Ramos (cell line): Measurements from ENCODE around the gene ALG13.
"Not testable (repeated sequence)": the region's sequence is repeated elsewhere in the genome, so short reads cannot be mapped to it uniquely, and the experiment has no call there.

Experiments
- in situ Hi-C: fragments of 300-500 bp; cut with MboI; formaldehyde crosslinking; loops from one replicate; pipeline ENCODE4 v1.14.3; 2022; ENCODE audit warnings: low sequenced_read_pairs; ENCODE audit not compliant: unreplicated experiment

ALG13 gene

GRCh38 chrX:111743316-111743715 is 62.3 kb downstream of the ALG13 start:
- in situ Hi-C loops = no loop called here

- in situ Hi-C loops = no loop called here
These were observed 75.5 kb downstream of the ALG13 start for GRCh38 chrX:111756486-111756885.

GRCh38 chrX:111759686-111760085 is 78.7 kb downstream of the ALG13 start:
- in situ Hi-C loops = no loop called here

- in situ Hi-C loops = no loop called here
These were observed 80.7 kb downstream of the ALG13 start for GRCh38 chrX:111761578-111762135.

GRCh38 chrX:111778591-111778990 is 97.6 kb downstream of the ALG13 start:
- in situ Hi-C loops = no loop called here

GRCh38 chrX:111779582-111779981 is 98.6 kb downstream of the ALG13 start:
- in situ Hi-C loops = no loop called here

- in situ Hi-C loops = no loop called here
These were observed 103.7 kb downstream of the ALG13 start for GRCh38 chrX:111784667-111785066.

- in situ Hi-C loops = not testable (repeated sequence)
These were observed 109.1 kb downstream of the ALG13 start for GRCh38 chrX:111790054-111790453.
